B cell (primary cell): ENCODE data around the gene SMARCD3. TPM values are rescaled to one million over a fixed set of nuclear protein-coding genes. Genes with fewer than 3 reads are reported as not detected.

Experiments used
- ATAC-seq: fragments of 200-7000 bp; cut with Tn5 transposase; one replicate; pipeline ENCODE4 v1.10.0; 2021; ENCODE audit warnings: low read depth, mild to moderate bottlenecking, moderate number of reproducible peaks, moderate library complexity
- CTCF ChIA-PET: fragments of 350-600 bp; sonication (Branson Sonifier 250); formaldehyde crosslinking; loops from one replicate; lab custom pipeline; 2021; ENCODE audit warnings: antibody characterized with exemption, inconsistent platforms; lab: Charles Lee
- POLR2A ChIA-PET: fragments of 350-600 bp; sonication (Branson Sonifier 250); formaldehyde crosslinking; loops from one replicate; lab custom pipeline; 2021; ENCODE audit warnings: antibody characterized with exemption; lab: Charles Lee
- DNase-seq: peaks from one replicate; pipeline ENCODE4 v3.0.0; 2013
- H2AFZ ChIP-seq: 2 replicates; pipeline ENCODE4 v1.6.1; 2012; ENCODE audit warnings: mild to moderate bottlenecking, low read depth, low read length; ENCODE audit not compliant: insufficient read depth, poor library complexity, severe bottlenecking
- H3K27ac ChIP-seq, 2 donors: 1 replicate in 1 of 2; 2 replicates in 1 of 2; pipeline ENCODE4 v1.5.1; 2012 to 2013; ENCODE audit warnings: low read length in 2 of 2, mild to moderate bottlenecking in 2 of 2, moderate library complexity in 1 of 2
- H3K27me3 ChIP-seq, 4 experiments: fragments of 200-600 bp in 1 of 4; sonication (generic) in 1 of 4; replicated peaks in 1 of 4; 1 replicate in 2 of 4; 2 replicates in 2 of 4; pipeline versions ENCODE4 v1.6.1 to v1.7.0; 2013 to 2016; ENCODE audit warnings: low read length in 3 of 4, mild to moderate bottlenecking in 2 of 4, mixed read lengths in 1 of 4, moderate library complexity in 1 of 4; ENCODE audit not compliant: insufficient read depth in 4 of 4, control insufficient read depth in 3 of 4; ENCODE audit errors: control extremely low read depth in 1 of 4
- H3K36me3 ChIP-seq, 2 experiments: replicated peaks in 1 of 2; 1 replicate in 1 of 2; 2 replicates in 1 of 2; pipeline versions ENCODE4 v1.6.1 to v1.7.1; 2013; ENCODE audit warnings: low read length in 1 of 2; ENCODE audit not compliant: insufficient read depth in 2 of 2, control insufficient read depth in 1 of 2; ENCODE audit errors: control extremely low read depth in 1 of 2, extremely low read depth in 1 of 2
- H3K4me1 ChIP-seq, 2 donors: fragments of 200-600 bp in 1 of 2; sonication (generic) in 1 of 2; 1 replicate in 1 of 2; 2 replicates in 1 of 2; pipeline versions ENCODE4 v1.5.1 to v1.6.1; 2013 to 2017; ENCODE audit warnings: low read length in 2 of 2; ENCODE audit not compliant: control insufficient read depth in 2 of 2, insufficient read depth in 2 of 2
- H3K4me2 ChIP-seq: replicated peaks from 2 replicates; pipeline ENCODE3; 2012; ENCODE audit warnings: mild to moderate bottlenecking, low read depth, low read length; ENCODE audit not compliant: poor library complexity, severe bottlenecking
- H3K4me3 ChIP-seq, 5 experiments: fragments of 200-600 bp in 1 of 5; sonication (generic) in 1 of 5; 1 replicate in 3 of 5; 2 replicates in 2 of 5; pipeline versions ENCODE4 v1.5.1 to v1.7.0; 2011 to 2016; ENCODE audit warnings: low read length in 4 of 5, mild to moderate bottlenecking in 4 of 5, low read depth in 2 of 5, control low read depth in 1 of 5, moderate library complexity in 1 of 5; ENCODE audit not compliant: insufficient read depth in 1 of 5; ENCODE audit errors: control extremely low read depth in 1 of 5, extremely low read depth in 1 of 5
- H3K79me2 ChIP-seq: fragments of 200-600 bp; sonication (generic); one replicate; pipeline ENCODE4 v1.6.0; 2016; ENCODE audit warnings: low read length; ENCODE audit not compliant: control insufficient read depth, insufficient read depth
- H3K9ac ChIP-seq: fragments of 200-600 bp; sonication (generic); 2 replicates; pipeline ENCODE4 v1.6.1; 2017; ENCODE audit warnings: mild to moderate bottlenecking, low read length, moderate library complexity
- H3K9me3 ChIP-seq, 3 donors: one replicate each; pipeline versions ENCODE4 v1.6.1 to v1.7.1; 2013; ENCODE audit warnings: low read length in 2 of 3; ENCODE audit not compliant: control insufficient read depth in 2 of 3, insufficient read depth in 1 of 3; ENCODE audit errors: control extremely low read depth in 1 of 3
- H4K20me1 ChIP-seq: 2 replicates; pipeline ENCODE4 v1.6.0; 2012; ENCODE audit warnings: mild to moderate bottlenecking, low read length; ENCODE audit not compliant: insufficient read depth, control insufficient read depth, poor library complexity, severe bottlenecking
- H3K27ac Mint-ChIP-seq: one replicate; pipeline ENCODE4 v1.8.0; 2021; ENCODE audit warnings: mixed read lengths
- H3K27me3 Mint-ChIP-seq: one replicate; pipeline ENCODE4 v1.8.0; 2021; ENCODE audit warnings: mixed read lengths
- H3K4me1 Mint-ChIP-seq: one replicate; pipeline ENCODE4 v1.8.0; 2021; ENCODE audit warnings: mixed read lengths
- H3K4me3 Mint-ChIP-seq: one replicate; pipeline ENCODE4 v1.8.0; 2021; ENCODE audit warnings: mixed read lengths
- H3K9me3 Mint-ChIP-seq: one replicate; pipeline ENCODE4 v1.8.0; 2022; ENCODE audit warnings: mixed read lengths; ENCODE audit not compliant: insufficient read depth
- EZH2 ChIP-seq: IDR thresholded peaks from 2 replicates; pipeline ENCODE4 v1.6.1; 2012; ENCODE audit warnings: borderline replicate concordance, low read depth, mild to moderate bottlenecking, moderate library complexity, low read length; ENCODE audit not compliant: insufficient read depth, poor library complexity, severe bottlenecking
- WGBS: methylation state at CpG from one replicate; pipeline ENCODE4 v1.1.5; 2013; ENCODE audit warnings: missing lambda C conversion rate; ENCODE audit not compliant: insufficient coverage; 5-methylcytosine and 5-hydroxymethylcytosine counted together
- intact Hi-C: fragments of 100-400 bp; cut with micrococcal nuclease; formaldehyde crosslinking; loops from one replicate; pipeline ENCODE4 v1.10.0; 2022
- polyA plus RNA-seq: library from polyadenylated mRNA; depleted of rRNA; stranded (reverse); fragments of >200 nt; gene quantifications from 2 replicates; pipeline ENCODE4 v1.2.3, GENCODE V29; 2012
- total RNA-seq, 2 donors: library from RNA; stranded (reverse); fragments of 120-200 nt in 1 of 2; gene quantifications; 1 replicate in 1 of 2; 2 replicates in 1 of 2; pipeline versions ENCODE4 v1.2.3 to v1.2.4, GENCODE V29; 2013 to 2022
- TF ChIP-seq, protein P1 (sequence below): fragments of 200-600 bp; IDR thresholded peaks from one replicate; pipeline ENCODE4 v1.8.0; 2022; ENCODE audit warnings: antibody characterized with exemption, mild to moderate bottlenecking

Gene SMARCD3
- total and polyA plus RNA-seq, 2 donors (not counting 1 experiment from before 2014, with no cell fraction given): 1.0 TPM; not detected in 1

DNA sequence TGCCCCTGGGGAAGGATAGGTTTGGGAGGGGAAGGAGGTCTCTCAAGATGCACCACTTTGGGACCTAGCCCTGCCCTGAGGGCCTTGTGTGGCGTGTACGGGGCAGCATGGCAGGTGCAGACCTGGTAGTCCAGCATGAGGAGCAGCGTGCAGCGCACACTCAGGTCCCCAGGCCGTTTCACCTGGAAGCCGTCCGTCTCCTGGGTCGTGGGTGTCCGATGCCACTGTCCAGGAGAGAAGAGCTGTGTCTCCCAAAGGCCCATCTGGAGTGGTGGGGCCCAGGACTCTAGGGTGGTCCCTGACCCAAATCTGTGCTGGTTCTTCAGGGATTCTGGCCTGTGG lies 6.8 kb downstream of the SMARCD3 start:
- Mint-ChIP-seq H3K27ac (no peak overlapping the region), H3K4me1 (peaks cover 30% of the 10 kb centered on the region), H3K4me3 (no peak overlapping the region), H3K27me3 (peaks cover 7% of the 10 kb centered on the region), H3K9me3 (no peaks in the 10 kb centered on the region)
- POLR2A ChIA-PET: interaction anchor here (1.5 kb wide), 1 partner anchor 9 kb away, joined by 3 read pairs; the partner anchor contains the start of gene CHPF2
- TF ChIP-seq, protein P1, sequence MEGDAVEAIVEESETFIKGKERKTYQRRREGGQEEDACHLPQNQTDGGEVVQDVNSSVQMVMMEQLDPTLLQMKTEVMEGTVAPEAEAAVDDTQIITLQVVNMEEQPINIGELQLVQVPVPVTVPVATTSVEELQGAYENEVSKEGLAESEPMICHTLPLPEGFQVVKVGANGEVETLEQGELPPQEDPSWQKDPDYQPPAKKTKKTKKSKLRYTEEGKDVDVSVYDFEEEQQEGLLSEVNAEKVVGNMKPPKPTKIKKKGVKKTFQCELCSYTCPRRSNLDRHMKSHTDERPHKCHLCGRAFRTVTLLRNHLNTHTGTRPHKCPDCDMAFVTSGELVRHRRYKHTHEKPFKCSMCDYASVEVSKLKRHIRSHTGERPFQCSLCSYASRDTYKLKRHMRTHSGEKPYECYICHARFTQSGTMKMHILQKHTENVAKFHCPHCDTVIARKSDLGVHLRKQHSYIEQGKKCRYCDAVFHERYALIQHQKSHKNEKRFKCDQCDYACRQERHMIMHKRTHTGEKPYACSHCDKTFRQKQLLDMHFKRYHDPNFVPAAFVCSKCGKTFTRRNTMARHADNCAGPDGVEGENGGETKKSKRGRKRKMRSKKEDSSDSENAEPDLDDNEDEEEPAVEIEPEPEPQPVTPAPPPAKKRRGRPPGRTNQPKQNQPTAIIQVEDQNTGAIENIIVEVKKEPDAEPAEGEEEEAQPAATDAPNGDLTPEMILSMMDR: no peak
- no peak for TF ChIP-seq EZH2
- CTCF ChIA-PET: interaction anchor here (1.2 kb wide), 1 partner anchor 76 kb away, joined by 3 read pairs; no protein-coding TSS in a partner anchor
- H3K36me3 ChIP-seq: peaks cover 0 to 12% of the 10 kb centered on the region in 2 experiments
- DNase-seq: no peak
- 96% methylated on average over 9 of the region's 9 CpGs for WGBS
- intact Hi-C loops: no loop called here
- ATAC-seq: no peak
- H3K27me3 ChIP-seq: peaks cover 0 to 25% (median 9%) of the 10 kb centered on the region in 4 experiments
- no peak overlapping the region for H2AFZ ChIP-seq
- no peak overlapping the region for H3K4me3 ChIP-seq
- peaks cover 0 to 16% (median 0%) of the 10 kb centered on the region in 3 donors for H3K9me3 ChIP-seq
- H3K9ac ChIP-seq: no peak overlapping the region
- H3K4me2 ChIP-seq: no peak overlapping the region
- no peaks in the 10 kb centered on the region for H3K79me2 ChIP-seq
- no peak overlapping the region for H3K27ac ChIP-seq
- H3K4me1 ChIP-seq: peaks cover 29 to 32% of the 10 kb centered on the region in 2 donors
- peaks cover 15% of the 10 kb centered on the region for H4K20me1 ChIP-seq

DNA sequence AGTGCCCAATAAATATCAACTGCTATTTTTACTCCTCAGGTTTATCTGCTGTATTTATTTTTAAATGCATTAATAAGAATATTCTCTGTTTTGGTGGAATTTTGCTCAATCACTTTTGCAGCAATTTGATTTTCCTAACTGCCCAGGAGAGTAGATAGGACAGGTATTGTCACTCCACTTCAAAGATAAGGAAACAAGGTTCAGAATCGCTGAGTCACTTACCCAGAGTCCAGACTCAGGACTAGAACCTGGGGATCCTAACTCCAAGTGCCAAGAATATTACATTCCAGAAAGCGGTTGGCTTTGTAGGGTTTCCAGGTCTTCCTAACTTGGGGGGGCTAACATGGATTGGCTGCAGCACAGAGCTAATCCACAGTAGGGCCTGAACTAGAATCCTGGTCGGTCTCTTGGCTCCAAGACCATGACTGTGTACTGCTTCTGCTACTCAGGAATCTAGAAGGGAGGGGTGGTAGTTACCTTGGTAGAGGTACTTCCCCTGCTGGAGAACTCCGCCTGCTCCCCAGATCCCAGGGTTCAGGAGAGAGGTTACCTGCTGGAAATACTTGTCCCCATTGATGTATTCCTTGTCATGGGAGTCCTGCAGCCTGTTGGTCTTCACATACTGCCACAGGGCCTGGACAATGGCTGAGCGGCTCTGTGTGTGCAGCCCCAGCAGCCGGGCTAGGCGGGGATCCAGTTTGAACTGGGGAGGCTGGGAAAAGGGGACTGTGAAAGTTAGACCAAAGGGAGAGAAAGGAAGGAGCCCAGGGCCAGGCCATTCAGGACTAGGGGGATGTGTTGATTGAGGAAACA lies 7.3 kb downstream of the SMARCD3 start:
- peaks cover 4% of the 10 kb centered on the region for H3K27me3 Mint-ChIP-seq
- TF ChIP-seq, protein P1: no peak
- TF ChIP-seq EZH2: no peak
- H3K4me3 Mint-ChIP-seq: no peak overlapping the region
- Histone ChIP-seq H2AFZ (no peak overlapping the region), H3K79me2 (no peaks in the 10 kb centered on the region), H3K9ac (no peak overlapping the region), H3K27me3 (peaks cover 0 to 19% (median 6%) of the 10 kb centered on the region in 4 experiments), H3K27ac (no peak overlapping the region), H3K9me3 (peaks cover 0 to 10% (median 0%) of the 10 kb centered on the region in 3 donors), H3K4me3 (no peak overlapping the region), H3K4me1 (peaks cover 29 to 32% of the 10 kb centered on the region in 2 donors), H4K20me1 (peaks cover 15% of the 10 kb centered on the region), H3K36me3 (peaks cover 0 to 16% of the 10 kb centered on the region in 2 experiments), H3K4me2 (no peak overlapping the region)
- H3K27ac Mint-ChIP-seq: no peak overlapping the region
- H3K9me3 Mint-ChIP-seq: no peaks in the 10 kb centered on the region
- POLR2A ChIA-PET: no interaction called here
- ATAC-seq: no peak
- CTCF ChIA-PET: no interaction called here
- no peak for DNase-seq
- intact Hi-C loops: no loop called here
- peaks cover 29% of the 10 kb centered on the region for H3K4me1 Mint-ChIP-seq
- WGBS: 98% methylated on average over 7 of the region's 7 CpGs
